ENCODE data around the gene CYB561D1.

Gene CYB561D1

DNA sequence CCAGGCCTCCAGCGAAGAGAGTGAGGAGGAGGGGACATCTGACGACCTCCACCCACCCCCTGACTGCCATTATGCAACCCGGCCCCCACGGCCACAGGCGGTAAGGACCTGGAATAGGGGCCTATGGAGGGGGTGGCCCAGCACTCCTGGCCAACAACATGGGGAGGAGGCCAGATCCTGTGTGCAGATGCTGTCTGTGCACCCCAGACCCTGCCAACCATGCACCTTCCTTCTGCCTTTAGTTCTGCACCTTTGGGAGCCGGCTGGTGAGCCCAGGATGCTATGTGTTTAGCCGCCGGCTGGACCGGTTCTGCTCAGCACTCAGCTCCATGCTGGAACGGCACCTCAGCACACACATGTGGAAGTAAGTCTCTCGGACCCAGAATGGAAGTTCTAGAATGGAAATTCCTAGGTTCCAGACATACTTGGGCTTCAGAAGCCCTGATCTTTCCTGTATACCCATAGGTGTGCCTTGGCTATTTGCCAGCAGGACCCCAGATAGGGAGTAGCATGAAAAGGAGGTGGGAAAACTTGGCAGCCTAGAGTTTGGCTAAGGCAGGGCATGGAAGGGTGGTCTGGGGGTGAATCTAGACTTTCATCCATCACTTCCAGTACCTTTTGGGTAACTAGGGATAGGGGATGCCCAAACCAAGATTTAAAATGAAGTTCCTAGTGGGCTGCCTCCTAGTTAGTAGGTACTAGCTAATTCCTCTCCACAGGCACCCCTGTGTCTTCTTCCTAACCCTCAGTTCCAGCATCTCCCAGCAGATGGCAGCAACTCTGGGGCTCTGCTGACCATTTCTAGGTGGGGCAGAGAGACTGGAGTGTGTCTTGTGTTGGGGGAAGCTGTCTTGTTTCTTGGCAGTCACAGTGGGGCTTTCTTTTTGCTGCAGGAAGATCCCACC is 3.6 kb upstream of the CYB561D1 start:
- no peak for TF ChIP-seq EZH2phosphoT487 (IDR thresholded peaks at IDR 0.05; ENCODE audit: borderline replicate concordance, low read length)
- TF ChIP-seq, protein P1, sequence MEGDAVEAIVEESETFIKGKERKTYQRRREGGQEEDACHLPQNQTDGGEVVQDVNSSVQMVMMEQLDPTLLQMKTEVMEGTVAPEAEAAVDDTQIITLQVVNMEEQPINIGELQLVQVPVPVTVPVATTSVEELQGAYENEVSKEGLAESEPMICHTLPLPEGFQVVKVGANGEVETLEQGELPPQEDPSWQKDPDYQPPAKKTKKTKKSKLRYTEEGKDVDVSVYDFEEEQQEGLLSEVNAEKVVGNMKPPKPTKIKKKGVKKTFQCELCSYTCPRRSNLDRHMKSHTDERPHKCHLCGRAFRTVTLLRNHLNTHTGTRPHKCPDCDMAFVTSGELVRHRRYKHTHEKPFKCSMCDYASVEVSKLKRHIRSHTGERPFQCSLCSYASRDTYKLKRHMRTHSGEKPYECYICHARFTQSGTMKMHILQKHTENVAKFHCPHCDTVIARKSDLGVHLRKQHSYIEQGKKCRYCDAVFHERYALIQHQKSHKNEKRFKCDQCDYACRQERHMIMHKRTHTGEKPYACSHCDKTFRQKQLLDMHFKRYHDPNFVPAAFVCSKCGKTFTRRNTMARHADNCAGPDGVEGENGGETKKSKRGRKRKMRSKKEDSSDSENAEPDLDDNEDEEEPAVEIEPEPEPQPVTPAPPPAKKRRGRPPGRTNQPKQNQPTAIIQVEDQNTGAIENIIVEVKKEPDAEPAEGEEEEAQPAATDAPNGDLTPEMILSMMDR (IDR thresholded peaks at IDR 0.05; ENCODE audit: low read depth, low read length, poor library complexity, severe bottlenecking), result peak; percentile 77
- Histone ChIP-seq H3K27ac (ENCODE audit: low read depth, low read length) (no peak overlapping the region), H3K36me3 (ENCODE audit: control insufficient read depth, low read length) (peaks cover 24% of the 10 kb centered on the region), H3K9me3 (ENCODE audit: control insufficient read depth, insufficient read depth, low read length) (no peaks in the 10 kb centered on the region), H3K27me3 (ENCODE audit: control insufficient read depth, low read length) (no peaks in the 10 kb centered on the region), H3K79me2 (ENCODE audit: control insufficient read depth, low read length) (peaks cover 15% of the 10 kb centered on the region), H3K4me2 (ENCODE audit: low read length) (no peak overlapping the region), H3K4me3 (ENCODE audit: low read length) (no peak overlapping the region), H3K4me1 (ENCODE audit: control insufficient read depth, low read length) (peaks cover 18% of the 10 kb centered on the region), H3K9me2 (replicated peaks; ENCODE audit: control insufficient read depth, low read length) (no peaks in the 10 kb centered on the region), H4K20me1 (ENCODE audit: control insufficient read depth, insufficient read depth, low read depth, low read length) (no peaks in the 10 kb centered on the region), H3F3A (ENCODE audit: control insufficient read depth, insufficient read depth) (no peaks in the 10 kb centered on the region; the same call in 1 of the 2 replicates)

DNA sequence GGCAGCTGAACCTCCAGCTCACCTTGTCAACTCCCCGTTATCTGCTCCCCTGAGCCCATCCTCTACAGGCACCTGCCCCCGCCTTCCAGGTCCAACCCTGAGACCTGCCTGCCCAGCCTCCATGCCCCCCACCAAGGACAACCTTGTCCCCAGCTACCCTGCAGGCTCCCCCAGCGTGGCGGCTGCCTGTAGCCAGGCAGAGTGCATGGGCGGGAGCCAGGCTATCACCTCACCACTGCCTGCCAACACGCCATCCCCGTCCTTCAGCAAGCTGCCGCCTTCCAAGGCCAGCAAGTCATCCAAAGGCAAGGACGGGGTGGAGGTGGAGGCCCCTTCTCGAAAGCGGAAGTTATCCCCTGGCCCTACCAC is 3.0 kb upstream of the CYB561D1 start:
- Histone ChIP-seq H3K9me3 (ENCODE audit: control insufficient read depth, insufficient read depth, low read length) (no peaks in the 10 kb centered on the region), H4K20me1 (ENCODE audit: control insufficient read depth, insufficient read depth, low read depth, low read length) (no peaks in the 10 kb centered on the region), H3K79me2 (ENCODE audit: control insufficient read depth, low read length) (peaks cover 17% of the 10 kb centered on the region), H3K36me3 (ENCODE audit: control insufficient read depth, low read length) (peaks cover 27% of the 10 kb centered on the region), H3F3A (ENCODE audit: control insufficient read depth, insufficient read depth) (no peaks in the 10 kb centered on the region; the same call in 1 of the 2 replicates), H3K27ac (ENCODE audit: low read depth, low read length) (no peak overlapping the region), H3K4me1 (ENCODE audit: control insufficient read depth, low read length) (peaks cover 13% of the 10 kb centered on the region), H3K4me3 (ENCODE audit: low read length) (no peak overlapping the region), H3K9me2 (replicated peaks; ENCODE audit: control insufficient read depth, low read length) (no peaks in the 10 kb centered on the region), H3K27me3 (ENCODE audit: control insufficient read depth, low read length) (no peaks in the 10 kb centered on the region), H3K4me2 (ENCODE audit: low read length) (no peak overlapping the region)
- TF ChIP-seq, protein P1 (IDR thresholded peaks at IDR 0.05; ENCODE audit: low read depth, low read length, poor library complexity, severe bottlenecking), result no peak
- TF ChIP-seq EZH2phosphoT487 (IDR thresholded peaks at IDR 0.05; ENCODE audit: borderline replicate concordance, low read length), result no peak

DNA sequence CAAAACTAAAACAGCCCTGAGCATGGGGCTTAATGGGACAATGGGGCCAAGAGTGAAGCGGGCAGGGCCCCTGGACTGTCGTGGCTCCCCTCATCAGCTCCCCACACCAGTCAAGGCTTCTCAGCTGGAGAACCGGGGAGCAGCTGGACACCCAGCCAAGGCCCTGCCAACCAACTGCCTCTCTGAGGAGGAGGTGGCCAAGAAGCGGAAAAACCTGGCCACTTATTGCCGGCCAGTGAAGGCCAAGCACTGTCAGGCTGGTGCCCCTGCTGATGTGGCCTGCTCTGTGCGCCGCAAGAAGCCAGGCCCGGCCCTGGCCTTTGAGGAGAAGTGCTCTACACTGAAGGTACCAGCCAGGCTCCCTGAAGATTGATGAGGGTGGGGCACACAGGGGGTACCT is 2.5 kb upstream of the CYB561D1 start:
- peaks cover 27% of the 10 kb centered on the region for H3K36me3 ChIP-seq (ENCODE audit: control insufficient read depth, low read length)
- H3K4me3 ChIP-seq (ENCODE audit: low read length), result no peak overlapping the region

More for the DNA sequence above, 2.5 kb upstream of the CYB561D1 start:
- Histone ChIP-seq H4K20me1 (ENCODE audit: control insufficient read depth, insufficient read depth, low read depth, low read length) (no peaks in the 10 kb centered on the region), H3K9me3 (ENCODE audit: control insufficient read depth, insufficient read depth, low read length) (no peaks in the 10 kb centered on the region), H3F3A (ENCODE audit: control insufficient read depth, insufficient read depth) (no peaks in the 10 kb centered on the region; the same call in 1 of the 2 replicates), H3K79me2 (ENCODE audit: control insufficient read depth, low read length) (peaks cover 17% of the 10 kb centered on the region), H3K4me1 (ENCODE audit: control insufficient read depth, low read length) (peaks cover 13% of the 10 kb centered on the region), H3K27ac (ENCODE audit: low read depth, low read length) (no peak overlapping the region), H3K9me2 (replicated peaks; ENCODE audit: control insufficient read depth, low read length) (no peaks in the 10 kb centered on the region), H3K27me3 (ENCODE audit: control insufficient read depth, low read length) (no peaks in the 10 kb centered on the region), H3K4me2 (ENCODE audit: low read length) (no peak overlapping the region)
- TF ChIP-seq, protein P1 (IDR thresholded peaks at IDR 0.05; ENCODE audit: low read depth, low read length, poor library complexity, severe bottlenecking), result no peak
- no peak for TF ChIP-seq EZH2phosphoT487 (IDR thresholded peaks at IDR 0.05; ENCODE audit: borderline replicate concordance, low read length)

All from DOHH2 (cell line).